HG03558 (cell line): ENCODE results near the gene TRABD.

Experiments
- ATAC-seq: cut with Tn5 transposase; IDR thresholded peaks from one replicate; pipeline ENCODE4 v1.9.1; 2021; ENCODE audit warnings: moderate number of reproducible peaks; ENCODE audit not compliant: unreplicated experiment; ENCODE audit errors: extremely low read depth

The TRABD gene

DNA sequence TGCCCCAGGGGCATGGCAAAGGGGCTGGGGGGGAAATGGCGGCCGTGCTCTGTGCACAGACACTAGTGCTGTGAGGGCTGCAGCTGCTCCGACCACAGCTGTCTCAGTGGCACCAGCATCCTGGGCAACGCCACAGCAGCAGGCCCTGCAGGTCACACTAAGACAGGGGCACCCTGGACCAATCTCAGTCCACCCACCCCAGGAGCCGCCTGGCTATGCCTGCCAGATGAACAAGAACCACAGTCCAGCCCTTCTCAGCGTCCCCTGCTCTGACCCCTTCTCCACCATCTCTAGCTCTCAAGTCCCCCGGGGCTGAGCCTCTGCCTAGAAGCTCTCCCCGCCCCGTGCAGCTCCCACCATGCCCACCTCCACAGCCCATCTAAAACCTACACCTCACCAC, 42.7 kb downstream of the TRABD start:
- no peak for ATAC-seq

DNA sequence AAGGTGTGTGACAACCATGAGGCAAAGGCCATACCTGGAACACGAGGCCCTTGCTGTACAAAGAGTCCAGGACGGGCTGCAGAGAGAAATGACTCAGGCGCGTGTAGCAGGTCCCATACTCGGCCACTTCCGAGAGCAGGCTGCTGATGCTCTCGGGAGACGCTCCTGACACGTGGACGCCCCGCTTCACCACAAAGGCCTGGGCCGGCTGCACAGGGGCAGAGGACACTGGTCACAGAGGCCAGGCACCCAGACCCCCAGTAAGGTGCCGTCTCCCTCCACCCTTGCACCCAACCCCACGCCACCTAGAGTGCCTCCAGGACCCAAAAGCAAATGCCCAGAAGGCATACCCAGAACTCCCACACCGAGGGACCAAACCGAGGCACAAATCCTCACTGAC, 43.7 kb downstream of the TRABD start:
- ATAC-seq, result no peak

DNA sequence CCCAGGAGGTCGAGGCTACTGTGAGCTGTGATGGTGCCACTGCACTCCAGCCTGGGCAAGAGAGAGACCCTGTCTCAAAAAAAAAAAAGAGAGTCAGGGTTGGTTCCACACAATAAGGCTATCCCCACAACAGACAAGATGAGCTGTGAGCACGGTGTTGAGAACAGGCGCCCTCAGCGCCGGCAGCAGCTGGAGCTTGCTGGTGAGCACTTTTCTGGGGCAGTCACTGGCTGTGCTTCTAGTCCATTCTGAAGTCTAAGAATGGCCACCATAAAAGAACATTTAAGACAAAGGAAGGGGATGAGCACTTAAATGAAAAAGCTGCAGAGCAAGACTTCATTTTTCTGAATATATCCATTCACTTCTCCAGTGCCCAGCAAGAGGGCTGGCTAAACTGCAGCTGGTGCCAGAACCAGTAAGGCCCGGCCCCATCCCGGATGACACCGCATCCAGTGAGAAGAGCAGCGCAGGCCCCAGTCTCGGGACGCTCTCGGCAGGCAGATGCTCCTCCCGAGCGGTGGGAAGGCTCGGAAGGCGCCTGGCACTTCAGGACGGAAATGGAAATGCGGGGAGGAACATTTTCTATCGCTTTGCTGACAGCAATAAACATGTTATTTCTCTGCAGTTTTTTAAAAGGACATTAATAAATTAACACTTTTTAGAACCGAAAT, 46.9 kb downstream of the TRABD start:
- ATAC-seq, result no peak

DNA sequence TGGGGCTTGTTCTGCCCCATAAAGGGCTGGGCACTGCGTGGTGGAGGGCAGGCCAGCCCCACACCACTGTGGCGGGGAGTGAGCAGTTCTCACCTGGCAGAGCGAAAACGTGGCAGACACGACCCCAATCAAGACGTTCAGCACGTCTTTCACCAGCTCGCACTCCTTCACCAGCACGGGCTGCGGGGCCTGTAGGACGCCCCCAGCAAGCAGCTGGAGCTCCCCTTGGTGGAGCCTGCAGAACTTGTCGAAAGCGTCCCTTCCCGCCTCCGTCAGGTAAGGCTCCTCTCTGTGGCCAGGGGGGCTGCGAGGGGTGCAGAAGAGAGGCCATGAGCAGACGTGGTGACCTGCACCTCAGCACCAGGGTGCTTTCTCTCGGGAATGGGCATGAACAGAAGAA, 47.5 kb downstream of the TRABD start:
- ATAC-seq, result no peak

DNA sequence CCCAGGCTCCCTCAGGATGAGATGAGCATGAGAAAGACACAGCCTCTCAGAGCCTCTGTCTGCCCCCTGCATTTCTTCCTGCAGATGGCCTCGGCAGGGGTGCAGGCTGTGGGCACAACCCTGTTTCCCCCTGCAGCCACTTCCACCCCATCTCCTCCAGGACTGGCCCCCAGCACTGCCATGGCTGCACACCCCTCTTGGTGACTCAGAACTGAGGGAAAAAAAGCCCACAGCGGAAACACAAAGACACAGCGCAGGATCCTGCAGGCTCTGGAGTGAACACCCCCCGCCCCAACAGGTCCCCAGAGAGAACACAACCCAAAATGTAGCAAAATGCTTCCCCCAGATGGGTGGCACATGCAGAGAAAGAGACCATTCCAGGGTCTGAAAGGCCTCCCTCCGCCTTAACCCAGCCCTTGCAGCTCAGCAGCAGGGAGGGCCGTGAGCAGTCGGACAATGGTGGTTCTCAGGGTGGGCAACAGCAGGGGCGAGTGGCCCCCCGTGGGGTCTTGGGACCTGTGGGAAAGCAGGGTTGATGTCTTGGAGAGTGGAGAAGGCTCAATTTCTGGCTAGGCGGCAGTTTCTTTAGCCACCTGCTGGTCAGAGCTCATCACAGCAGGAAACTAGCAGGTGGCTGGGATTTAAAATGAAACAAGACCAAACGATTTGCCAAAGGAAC, 51.2 kb downstream of the TRABD start:
- no peak for ATAC-seq

DNA sequence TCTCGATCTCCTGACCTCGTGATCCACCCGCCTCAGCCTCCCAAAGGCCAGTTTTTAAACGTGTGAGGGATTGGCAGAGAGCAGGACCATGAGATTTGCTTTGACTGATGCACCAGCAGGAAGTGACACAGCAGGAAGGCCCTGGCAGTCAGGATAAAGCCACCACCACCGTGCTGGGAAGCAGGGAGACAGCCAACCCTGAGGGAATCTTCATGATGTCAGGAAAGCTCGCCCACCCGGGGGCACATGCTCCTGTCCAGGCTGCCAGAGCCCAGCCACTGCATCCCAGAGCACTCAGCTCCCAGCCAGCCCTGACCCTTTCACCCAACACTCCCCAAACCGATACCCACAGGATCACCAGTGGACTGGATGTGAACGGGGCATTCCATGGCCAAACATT, 53.0 kb downstream of the TRABD start:
- ATAC-seq, result no peak

GRCh38 chr22:50242406-50242949, 56.8 kb downstream of the TRABD start:
- no peak for ATAC-seq

GRCh38 chr22:50243685-50244419, 58.1 kb downstream of the TRABD start:
- no peak for ATAC-seq

- ATAC-seq, result peak; percentile 45
These were observed 58.9 kb downstream of the TRABD start, which contains the start of gene TUBGCP6 for GRCh38 chr22:50244420-50245213. Gene TUBGCP6 (minus strand): TSS chr22:50245023. CDS start chr22:50244459, 564 bp downstream.

- ATAC-seq, result no peak
These were observed 59.7 kb downstream of the TRABD start for GRCh38 chr22:50245214-50246072.

- ATAC-seq, result no peak
These were observed 60.8 kb downstream of the TRABD start for GRCh38 chr22:50246242-50247175.

- ATAC-seq, result no peak
These were observed 62.0 kb downstream of the TRABD start for GRCh38 chr22:50247748-50248147.

DNA sequence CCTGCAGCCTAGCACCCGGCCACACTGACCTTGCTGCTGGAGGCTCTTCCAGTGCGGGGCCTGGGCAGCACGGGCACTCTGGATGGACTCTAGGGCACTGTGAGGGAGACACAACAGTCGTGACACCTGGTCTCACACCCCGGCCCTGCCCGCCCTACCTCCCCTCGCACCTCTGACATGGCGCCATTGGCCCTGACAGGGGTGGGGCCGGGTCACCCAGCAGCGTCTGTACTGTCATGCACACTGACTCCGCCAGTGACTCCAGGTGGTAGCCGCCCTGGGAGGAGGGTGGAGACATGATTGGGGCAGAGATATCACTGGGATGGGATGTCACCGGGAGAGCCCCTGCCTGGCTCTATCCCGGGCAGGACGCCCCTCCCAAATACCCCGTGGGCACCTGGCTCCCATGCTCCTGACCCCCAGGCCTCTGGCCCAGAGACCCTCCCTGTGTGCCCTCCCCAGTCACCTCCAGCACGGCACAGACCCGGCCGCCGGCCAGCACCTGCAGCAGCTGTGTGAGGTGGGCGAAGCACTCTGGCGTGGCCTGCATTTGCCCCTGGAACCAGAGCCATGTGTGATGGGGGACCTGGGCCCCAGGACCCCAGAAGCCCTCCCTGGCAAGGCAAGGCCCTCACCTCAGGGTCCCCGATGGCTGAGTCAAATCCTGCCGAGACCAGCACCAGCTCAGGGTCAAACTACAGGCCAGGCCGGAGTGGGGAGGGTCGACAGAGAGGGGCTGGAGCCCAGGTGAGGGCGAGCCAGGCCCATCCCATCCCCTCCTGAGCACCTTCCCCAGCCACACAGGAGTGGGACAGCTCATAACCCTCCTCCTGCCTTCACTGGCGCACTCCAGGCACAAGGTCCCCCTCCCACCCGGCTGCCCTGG, 62.7 kb downstream of the TRABD start:
- no peak for ATAC-seq
